HL-60 (cell line): Measurements from ENCODE around the gene EPB41L4B.

Source experiments
- DNase-seq, 2 experiments: peaks; one replicate each; pipeline ENCODE4 v3.0.0-alpha.2; 2010 to 2020; ENCODE audit warnings: low read depth in 1 of 2, low spot score in 1 of 2
- H3K27ac ChIP-seq: fragments of 250-450 bp; sonication (Bioruptor Pico); replicated peaks from 2 replicates; pipeline ENCODE4 v1.5.1; 2020; ENCODE audit warnings: mild to moderate bottlenecking, moderate library complexity
- H3K27me3 ChIP-seq: fragments of 250-450 bp; sonication (Bioruptor Pico); 2 replicates; pipeline ENCODE4 v1.5.1; 2021; ENCODE audit warnings: mild to moderate bottlenecking, moderate library complexity; ENCODE audit not compliant: insufficient read depth, poor library complexity, severe bottlenecking
- H3K4me3 ChIP-seq: replicated peaks from 2 replicates; pipeline ENCODE4 v1.5.1; 2011; ENCODE audit warnings: mild to moderate bottlenecking, control low read depth, low read length; ENCODE audit not compliant: insufficient read depth
- GABPA ChIP-seq: IDR thresholded peaks from 2 replicates; pipeline ENCODE4 v1.6.1; 2012; ENCODE audit warnings: low read depth
- POLR2AphosphoS5 ChIP-seq: IDR thresholded peaks from 2 replicates; pipeline ENCODE4 v1.6.1; 2012; ENCODE audit warnings: low read depth
- SPI1 ChIP-seq: IDR thresholded peaks from 2 replicates; pipeline ENCODE4 v1.6.1; 2012; ENCODE audit warnings: low read depth, mild to moderate bottlenecking, borderline replicate concordance
- TF ChIP-seq, protein P1 (sequence below): IDR thresholded peaks from one replicate; pipeline ENCODE4 v1.5.1; 2011; ENCODE audit warnings: low read length, control low read depth, inconsistent platforms; ENCODE audit not compliant: insufficient read depth
- TF ChIP-seq, protein P2 (sequence below): IDR thresholded peaks from 2 replicates; pipeline ENCODE4 v1.6.1; 2012; ENCODE audit warnings: low read depth; ENCODE audit not compliant: insufficient replicate concordance

EPB41L4B gene

DNA sequence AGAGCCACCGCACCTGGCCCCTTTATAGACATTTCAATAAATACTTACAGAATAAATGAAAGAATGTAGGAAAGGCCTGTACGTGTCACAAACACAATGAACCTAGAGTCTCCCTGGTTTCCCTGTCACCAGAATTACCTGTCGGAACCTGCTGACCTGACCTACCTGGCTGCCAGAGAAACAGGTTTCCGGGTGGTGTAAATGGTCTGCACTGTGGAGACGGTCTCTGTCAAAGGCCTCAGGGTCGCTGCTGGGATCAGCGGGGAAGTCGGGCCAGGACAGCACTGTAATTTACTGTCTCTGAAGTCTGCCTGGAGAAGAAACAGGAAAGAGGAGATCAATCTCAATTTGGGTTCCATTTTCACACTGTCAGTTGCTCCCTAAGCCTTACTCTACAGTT, 144.5 kb downstream of the EPB41L4B start:
- TF ChIP-seq GABPA (no peak), POLR2AphosphoS5 (no peak), SPI1 (no peak)
- TF ChIP-seq, protein P1, sequence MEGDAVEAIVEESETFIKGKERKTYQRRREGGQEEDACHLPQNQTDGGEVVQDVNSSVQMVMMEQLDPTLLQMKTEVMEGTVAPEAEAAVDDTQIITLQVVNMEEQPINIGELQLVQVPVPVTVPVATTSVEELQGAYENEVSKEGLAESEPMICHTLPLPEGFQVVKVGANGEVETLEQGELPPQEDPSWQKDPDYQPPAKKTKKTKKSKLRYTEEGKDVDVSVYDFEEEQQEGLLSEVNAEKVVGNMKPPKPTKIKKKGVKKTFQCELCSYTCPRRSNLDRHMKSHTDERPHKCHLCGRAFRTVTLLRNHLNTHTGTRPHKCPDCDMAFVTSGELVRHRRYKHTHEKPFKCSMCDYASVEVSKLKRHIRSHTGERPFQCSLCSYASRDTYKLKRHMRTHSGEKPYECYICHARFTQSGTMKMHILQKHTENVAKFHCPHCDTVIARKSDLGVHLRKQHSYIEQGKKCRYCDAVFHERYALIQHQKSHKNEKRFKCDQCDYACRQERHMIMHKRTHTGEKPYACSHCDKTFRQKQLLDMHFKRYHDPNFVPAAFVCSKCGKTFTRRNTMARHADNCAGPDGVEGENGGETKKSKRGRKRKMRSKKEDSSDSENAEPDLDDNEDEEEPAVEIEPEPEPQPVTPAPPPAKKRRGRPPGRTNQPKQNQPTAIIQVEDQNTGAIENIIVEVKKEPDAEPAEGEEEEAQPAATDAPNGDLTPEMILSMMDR: no peak
- TF ChIP-seq, protein P2, sequence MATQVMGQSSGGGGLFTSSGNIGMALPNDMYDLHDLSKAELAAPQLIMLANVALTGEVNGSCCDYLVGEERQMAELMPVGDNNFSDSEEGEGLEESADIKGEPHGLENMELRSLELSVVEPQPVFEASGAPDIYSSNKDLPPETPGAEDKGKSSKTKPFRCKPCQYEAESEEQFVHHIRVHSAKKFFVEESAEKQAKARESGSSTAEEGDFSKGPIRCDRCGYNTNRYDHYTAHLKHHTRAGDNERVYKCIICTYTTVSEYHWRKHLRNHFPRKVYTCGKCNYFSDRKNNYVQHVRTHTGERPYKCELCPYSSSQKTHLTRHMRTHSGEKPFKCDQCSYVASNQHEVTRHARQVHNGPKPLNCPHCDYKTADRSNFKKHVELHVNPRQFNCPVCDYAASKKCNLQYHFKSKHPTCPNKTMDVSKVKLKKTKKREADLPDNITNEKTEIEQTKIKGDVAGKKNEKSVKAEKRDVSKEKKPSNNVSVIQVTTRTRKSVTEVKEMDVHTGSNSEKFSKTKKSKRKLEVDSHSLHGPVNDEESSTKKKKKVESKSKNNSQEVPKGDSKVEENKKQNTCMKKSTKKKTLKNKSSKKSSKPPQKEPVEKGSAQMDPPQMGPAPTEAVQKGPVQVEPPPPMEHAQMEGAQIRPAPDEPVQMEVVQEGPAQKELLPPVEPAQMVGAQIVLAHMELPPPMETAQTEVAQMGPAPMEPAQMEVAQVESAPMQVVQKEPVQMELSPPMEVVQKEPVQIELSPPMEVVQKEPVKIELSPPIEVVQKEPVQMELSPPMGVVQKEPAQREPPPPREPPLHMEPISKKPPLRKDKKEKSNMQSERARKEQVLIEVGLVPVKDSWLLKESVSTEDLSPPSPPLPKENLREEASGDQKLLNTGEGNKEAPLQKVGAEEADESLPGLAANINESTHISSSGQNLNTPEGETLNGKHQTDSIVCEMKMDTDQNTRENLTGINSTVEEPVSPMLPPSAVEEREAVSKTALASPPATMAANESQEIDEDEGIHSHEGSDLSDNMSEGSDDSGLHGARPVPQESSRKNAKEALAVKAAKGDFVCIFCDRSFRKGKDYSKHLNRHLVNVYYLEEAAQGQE: no peak
- DNase-seq: no peak
- Histone ChIP-seq H3K27me3 (no peaks in the 10 kb centered on the region), H3K27ac (no peak overlapping the region), H3K4me3 (no peak overlapping the region)

- Histone ChIP-seq H3K27me3 (peaks cover 4% of the 10 kb centered on the region), H3K4me3 (no peak overlapping the region), H3K27ac (no peak overlapping the region)
- no peak for DNase-seq
- TF ChIP-seq, protein P2: no peak
- TF ChIP-seq GABPA (no peak), SPI1 (no peak), POLR2AphosphoS5 (no peak)
- TF ChIP-seq, protein P1: no peak
Measured at GRCh38 chr9:109172935-109173334, 147.9 kb downstream of the EPB41L4B start.

GRCh38 chr9:109171926-109172325, 148.9 kb downstream of the EPB41L4B start:
- no peak for DNase-seq
- Histone ChIP-seq H3K4me3 (no peak overlapping the region), H3K27me3 (peaks cover 11% of the 10 kb centered on the region), H3K27ac (no peak overlapping the region)
- TF ChIP-seq, protein P1: no peak
- TF ChIP-seq POLR2AphosphoS5 (no peak), SPI1 (no peak), GABPA (no peak)

GRCh38 chr9:109168170-109168569, 152.7 kb downstream of the EPB41L4B start:
- Histone ChIP-seq H3K27me3 (peaks cover 19% of the 10 kb centered on the region), H3K27ac (no peak overlapping the region)
- no peak for DNase-seq

More at GRCh38 chr9:109168170-109168569, 152.7 kb downstream of the EPB41L4B start:
- H3K4me3 ChIP-seq: no peak overlapping the region
- TF ChIP-seq, protein P1: no peak
- TF ChIP-seq SPI1 (no peak), POLR2AphosphoS5 (no peak), GABPA (no peak)
- TF ChIP-seq, protein P2: no peak
